HCT116 (cell line): ENCODE results near the gene HAUS1. TPM values are rescaled to one million over a fixed set of nuclear protein-coding genes. Genes with fewer than 3 reads are reported as not detected.

Source experiments
- ATAC-seq: fragments of 200-7000 bp; cut with Tn5 transposase; 2 replicates; pipeline ENCODE4 v1.9.1; 2020; ENCODE audit warnings: mild to moderate bottlenecking, moderate library complexity
- BruUV-seq: library from RNA; stranded (reverse); fragments of 400-500 nt; replicated peaks from 2 replicates; lab custom pipeline; 2021; lab: Mats Ljungman, UMichigan
- CTCF ChIA-PET: fragments of 300-600 bp; sonication (Branson Sonifier 250); formaldehyde crosslinking; loops from one replicate; lab custom pipeline; 2021; ENCODE audit warnings: antibody characterized with exemption; lab: Charles Lee
- POLR2A ChIA-PET: fragments of 300-600, 350-600 bp; sonication (Branson Sonifier 250); formaldehyde crosslinking; loops from one replicate; lab custom pipeline; 2021; ENCODE audit warnings: antibody characterized with exemption; lab: Charles Lee
- RAD21 ChIA-PET, 2 experiments: fragments of 300-600 bp; sonication (Branson Sonifier 250); formaldehyde crosslinking; loops; one replicate each; lab custom pipeline; 2023; ENCODE audit warnings: low total read pairs in 2 of 2; ENCODE audit not compliant: uncharacterized antibody in 2 of 2, unreplicated experiment in 2 of 2, low non-redundant PET in 1 of 2; lab: Charles Lee
- DNase-seq: peaks from one replicate; pipeline ENCODE4 v3.0.0-alpha.2; 2010; ENCODE audit warnings: low read depth, low spot score
- H2AFZ ChIP-seq: fragments of 200-600 bp; shearing (Covaris generic), sonication (generic); 2 replicates; pipeline ENCODE4 v1.6.1; 2017; ENCODE audit warnings: low read depth, mixed run types, mixed read lengths, antibody characterized with exemption, low read length; ENCODE audit not compliant: poor library complexity, severe bottlenecking
- H3K27ac ChIP-seq: 2 replicates; pipeline ENCODE4 v1.5.1; 2012; ENCODE audit warnings: low read depth, low read length
- H3K27me3 ChIP-seq: fragments of 200-600 bp; sonication (generic); 2 replicates; pipeline ENCODE4 v1.6.1; 2016; ENCODE audit warnings: mixed run types, low read length, mixed read lengths; ENCODE audit not compliant: insufficient read depth
- H3K36me3 ChIP-seq, 2 experiments: fragments of 200-500 bp in 1 of 2; fragments of 200-600 bp in 1 of 2; sonication (Bioruptor generic) in 1 of 2; sonication (generic) in 1 of 2; 2 replicates each; pipeline versions ENCODE4 v1.5.1 to v1.6.1; 2014 to 2016; ENCODE audit warnings: low read length in 2 of 2, inconsistent platforms in 1 of 2, mixed read lengths in 1 of 2, mixed run types in 1 of 2; ENCODE audit not compliant: insufficient read depth in 2 of 2, control insufficient read depth in 1 of 2
- H3K4me1 ChIP-seq, 2 experiments: fragments of 200-600 bp in 1 of 2; sonication (generic) in 1 of 2; 2 replicates each; pipeline versions ENCODE4 v1.5.1 to v1.6.1; 2012 to 2017; ENCODE audit warnings: low read length in 2 of 2, inconsistent platforms in 1 of 2, mild to moderate bottlenecking in 1 of 2, mixed read lengths in 1 of 2, mixed run types in 1 of 2, moderate library complexity in 1 of 2; ENCODE audit not compliant: insufficient read depth in 2 of 2, control insufficient read depth in 1 of 2
- H3K4me2 ChIP-seq: fragments of 200-600 bp; sonication (generic); 2 replicates; pipeline ENCODE4 v1.6.1; 2017; ENCODE audit warnings: mixed run types, low read length, mixed read lengths
- H3K4me3 ChIP-seq, 2 experiments: fragments of 200-600 bp in 1 of 2; sonication (generic) in 1 of 2; replicated peaks in 1 of 2; 2 replicates each; pipeline ENCODE4 v1.5.1; 2011 to 2016; ENCODE audit warnings: low read length in 2 of 2, control low read depth in 1 of 2, low read depth in 1 of 2, mild to moderate bottlenecking in 1 of 2, mixed read lengths in 1 of 2, mixed run types in 1 of 2
- H3K79me2 ChIP-seq: fragments of 200-600 bp; sonication (generic); 2 replicates; pipeline ENCODE4 v1.6.1; 2017; ENCODE audit warnings: mild to moderate bottlenecking, mixed run types, low read length, moderate library complexity, mixed read lengths; ENCODE audit not compliant: insufficient read depth
- H3K9ac ChIP-seq: fragments of 200-600 bp; sonication (generic); 2 replicates; pipeline ENCODE4 v1.6.1; 2016; ENCODE audit warnings: low read length, mixed read lengths
- H3K9me2 ChIP-seq: fragments of 200-600 bp; sonication (generic), shearing (Covaris generic); 2 replicates; pipeline ENCODE4 v1.6.1; 2017; ENCODE audit warnings: mixed run types, mild to moderate bottlenecking, moderate library complexity; ENCODE audit not compliant: insufficient read depth
- H3K9me3 ChIP-seq, 2 experiments: fragments of 200-500 bp in 1 of 2; fragments of 200-600 bp in 1 of 2; sonication (Bioruptor generic) in 1 of 2; sonication (generic) in 1 of 2; 2 replicates each; pipeline ENCODE4 v1.6.1; 2014 to 2017; ENCODE audit warnings: low read length in 2 of 2, mixed read lengths in 2 of 2, inconsistent platforms in 1 of 2, low read depth in 1 of 2, mild to moderate bottlenecking in 1 of 2, mixed run types in 1 of 2, moderate library complexity in 1 of 2; ENCODE audit not compliant: control insufficient read depth in 1 of 2, insufficient read depth in 1 of 2
- H4K20me1 ChIP-seq: fragments of 200-600 bp; sonication (generic), shearing (Covaris generic); 2 replicates; pipeline ENCODE4 v1.6.1; 2017; ENCODE audit warnings: mixed run types, mild to moderate bottlenecking, moderate library complexity; ENCODE audit not compliant: insufficient read depth
- ATF3 ChIP-seq: IDR thresholded peaks from 2 replicates; pipeline ENCODE4 v1.6.1; 2012
- CEBPB ChIP-seq: IDR thresholded peaks from 2 replicates; pipeline ENCODE4 v1.6.1; 2012; ENCODE audit warnings: low read depth
- EZH2phosphoT487 ChIP-seq: fragments of 200-600 bp; IDR thresholded peaks from 2 replicates; pipeline ENCODE4 v1.6.1; 2018; ENCODE audit warnings: antibody characterized with exemption, borderline replicate concordance
- FOSL1 ChIP-seq: IDR thresholded peaks from 2 replicates; pipeline ENCODE4 v1.6.1; 2012; ENCODE audit warnings: low read depth
- JUND ChIP-seq: IDR thresholded peaks from 2 replicates; pipeline ENCODE4 v1.6.1; 2012
- MAX ChIP-seq: IDR thresholded peaks from 2 replicates; pipeline ENCODE4 v1.6.1; 2012
- POLR2AphosphoS5 ChIP-seq: IDR thresholded peaks from 2 replicates; pipeline ENCODE4 v1.6.1; 2011; ENCODE audit warnings: mild to moderate bottlenecking, low read depth, low read length, moderate library complexity
- SIN3A ChIP-seq: IDR thresholded peaks from 2 replicates; pipeline ENCODE4 v1.6.1; 2012; ENCODE audit warnings: low read depth
- YY1 ChIP-seq: IDR thresholded peaks from 2 replicates; pipeline ENCODE4 v1.6.1; 2011; ENCODE audit warnings: low read length, low read depth, moderate library complexity, mild to moderate bottlenecking; ENCODE audit not compliant: insufficient replicate concordance; ENCODE audit errors: extremely low read depth
- ZBTB33 ChIP-seq: IDR thresholded peaks from 2 replicates; pipeline ENCODE4 v1.6.1; 2011; ENCODE audit warnings: mild to moderate bottlenecking, low read length, moderate library complexity; ENCODE audit not compliant: insufficient replicate concordance; ENCODE audit errors: extremely low read depth
- ZNF274 ChIP-seq: fragments of 200-500 bp; sonication (Bioruptor generic); IDR thresholded peaks from 2 replicates; pipeline ENCODE4 v1.6.1; 2014; ENCODE audit warnings: mild to moderate bottlenecking, low read depth, low read length, inconsistent platforms
- intact Hi-C: fragments of 100-400 bp; cut with micrococcal nuclease; formaldehyde crosslinking; loops from 2 replicates; pipeline ENCODE4 v1.10.0; 2022
- total RNA-seq: library from RNA; stranded (reverse); gene quantifications from one replicate; pipeline ENCODE4 v1.2.1, GENCODE V29; 2021; ENCODE audit not compliant: unreplicated experiment

Gene HAUS1
- total RNA-seq, 1 experiment from 2014 or later: 46.2 TPM

- Histone ChIP-seq H3K9ac (0 out of 2 replicates have a peak overlapping the region, but pooled peaks have one; percentile 25), H3K36me3 (no peaks in the 10 kb centered on the region), H3K27ac (no peak overlapping the region), H3K4me2 (peak overlapping the region; percentile 74), H3K9me3 (no peaks in the 10 kb centered on the region), H3K79me2 (no peaks in the 10 kb centered on the region), H3K27me3 (no peaks in the 10 kb centered on the region), H3K4me3 (peak overlapping the region in 1 of 2 experiments; percentile 33; a peak in 1 of 4 replicates), H2AFZ (no peak overlapping the region), H3K4me1 (peaks cover 31 to 53% of the 10 kb centered on the region in 2 experiments), H4K20me1 (no peaks in the 10 kb centered on the region), H3K9me2 (no peaks in the 10 kb centered on the region)
- BruUV-seq: no TSS peak
- no peak for TF ChIP-seq EZH2phosphoT487
- TF ChIP-seq MAX: no peak
- no peak for TF ChIP-seq SIN3A
- TF ChIP-seq FOSL1: no peak
- no peak for TF ChIP-seq JUND
- no peak for TF ChIP-seq CEBPB
- no peak for TF ChIP-seq ATF3
- no peak for TF ChIP-seq ZNF274
- TF ChIP-seq YY1: no peak
- no peak for TF ChIP-seq ZBTB33
- TF ChIP-seq POLR2AphosphoS5: no peak
- intact Hi-C loops: loop anchor here (10.0 kb wide), 2 partner anchors 109 to 359 kb away; no protein-coding TSS in a partner anchor
- CTCF ChIA-PET: interaction anchor here (1.5 to 1.7 kb wide), 2 partner anchors 17 kb away, joined by 9 to 12 read pairs; a partner anchor contains a TSS
- RAD21 ChIA-PET: no interaction called here
- POLR2A ChIA-PET: no interaction called here
- ATAC-seq (no peak), DNase-seq (no peak)
These were observed 52.0 kb downstream of the HAUS1 start for GRCh38 chr18:46156124-46156745.
